ENCODE results near the gene TARBP2.
"Not testable (repeated sequence)": the region's sequence is repeated elsewhere in the genome, so short reads cannot be mapped to it uniquely, and the experiment has no call there.

The TARBP2 gene

GRCh38 chr12:53513712-53514410 is 12.8 kb downstream of the TARBP2 start:
- no peak for DNase-seq (ENCODE audit: low read depth in 3 of 3)

- DNase-seq (ENCODE audit: low read depth in 3 of 3) = no peak
These were observed 13.7 kb downstream of the TARBP2 start for GRCh38 chr12:53514628-53515290.

- no peak for DNase-seq (ENCODE audit: low read depth in 3 of 3)
These were observed 14.2 kb downstream of the TARBP2 start for GRCh38 chr12:53515291-53515680.

GRCh38 chr12:53516758-53517455 is 15.8 kb downstream of the TARBP2 start:
- DNase-seq (ENCODE audit: low read depth in 3 of 3) = no peak

- no peak for DNase-seq (ENCODE audit: low read depth in 3 of 3)
These were observed 17.3 kb downstream of the TARBP2 start for GRCh38 chr12:53518381-53518780.

- no peak for DNase-seq (ENCODE audit: low read depth in 3 of 3)
These were observed 22.0 kb downstream of the TARBP2 start for GRCh38 chr12:53523131-53523530.

GRCh38 chr12:53524476-53524875 is 23.4 kb downstream of the TARBP2 start:
- no peak for DNase-seq (ENCODE audit: low read depth in 3 of 3)

GRCh38 chr12:53530061-53530460 is 29.0 kb downstream of the TARBP2 start:
- no peak for DNase-seq (ENCODE audit: low read depth in 3 of 3)

- no peak for DNase-seq (ENCODE audit: low read depth in 3 of 3)
These were observed 29.8 kb downstream of the TARBP2 start for GRCh38 chr12:53530920-53531319.

- no peak for DNase-seq (ENCODE audit: low read depth in 3 of 3)
These were observed 30.9 kb downstream of the TARBP2 start for GRCh38 chr12:53532021-53532420.

GRCh38 chr12:53532524-53533445 is 31.7 kb downstream of the TARBP2 start:
- DNase-seq (ENCODE audit: low read depth in 3 of 3) = no peak

GRCh38 chr12:53533471-53533870 is 32.4 kb downstream of the TARBP2 start:
- no peak for DNase-seq (ENCODE audit: low read depth in 3 of 3)

GRCh38 chr12:53536962-53537361 is 35.9 kb downstream of the TARBP2 start:
- no peak for DNase-seq (ENCODE audit: low read depth in 3 of 3)

GRCh38 chr12:53538209-53538689 is 37.2 kb downstream of the TARBP2 start:
- DNase-seq (ENCODE audit: low read depth in 3 of 3) = no peak

- DNase-seq (ENCODE audit: low read depth in 3 of 3) = no peak
These were observed 38.4 kb downstream of the TARBP2 start for GRCh38 chr12:53539526-53539925.

GRCh38 chr12:53543539-53543938 is 42.5 kb downstream of the TARBP2 start:
- DNase-seq (ENCODE audit: low read depth in 3 of 3) = peak; percentile 20 to 34 (median 32)

GRCh38 chr12:53548354-53548753 is 47.3 kb downstream of the TARBP2 start:
- not testable (repeated sequence) for DNase-seq (ENCODE audit: low read depth in 3 of 3)

- not testable (repeated sequence) for DNase-seq (ENCODE audit: low read depth in 3 of 3)
These were observed 49.0 kb downstream of the TARBP2 start for GRCh38 chr12:53550131-53550530.

- no peak for DNase-seq (ENCODE audit: low read depth in 3 of 3)
These were observed 49.5 kb downstream of the TARBP2 start for GRCh38 chr12:53550595-53550994.

- no peak for DNase-seq (ENCODE audit: low read depth in 3 of 3)
These were observed 50.8 kb downstream of the TARBP2 start for GRCh38 chr12:53551889-53552291.

All from stimulated activated CD4-positive, alpha-beta T cell treated with anti-CD3 and anti-CD28 coated beads, TNF-alpha, amount 100 ng/mL, for 24 hours (primary cell).